Measurements from ENCODE around the gene KRTAP5-2.
A peak's percentile ranks its signal among the peaks of the same experiment; 100 is the strongest.
"Not testable (repeated sequence)": the region's sequence is repeated elsewhere in the genome, so short reads cannot be mapped to it uniquely, and the experiment has no call there.

Gene KRTAP5-2

DNA sequence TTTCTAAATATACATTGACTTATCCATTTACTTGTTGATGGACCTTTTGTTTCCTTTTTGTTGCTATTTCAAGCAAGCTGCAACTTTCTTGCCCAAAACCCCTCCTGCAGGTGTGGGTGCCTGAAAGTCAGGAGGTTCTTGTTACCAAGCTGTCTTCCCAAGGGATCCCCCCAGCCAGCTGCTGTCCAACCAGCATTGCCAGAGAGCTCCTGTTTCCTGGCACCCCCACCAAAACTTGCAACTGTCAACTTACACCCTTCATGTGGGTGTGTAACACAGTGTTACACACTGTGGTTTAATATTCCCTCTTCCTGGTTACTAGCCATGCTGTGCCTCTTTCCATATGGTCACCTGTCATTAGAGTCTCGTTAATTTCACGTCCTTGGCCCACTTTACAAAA is 11.4 kb downstream of the KRTAP5-2 start:
- DNase-seq: no peak

DNA sequence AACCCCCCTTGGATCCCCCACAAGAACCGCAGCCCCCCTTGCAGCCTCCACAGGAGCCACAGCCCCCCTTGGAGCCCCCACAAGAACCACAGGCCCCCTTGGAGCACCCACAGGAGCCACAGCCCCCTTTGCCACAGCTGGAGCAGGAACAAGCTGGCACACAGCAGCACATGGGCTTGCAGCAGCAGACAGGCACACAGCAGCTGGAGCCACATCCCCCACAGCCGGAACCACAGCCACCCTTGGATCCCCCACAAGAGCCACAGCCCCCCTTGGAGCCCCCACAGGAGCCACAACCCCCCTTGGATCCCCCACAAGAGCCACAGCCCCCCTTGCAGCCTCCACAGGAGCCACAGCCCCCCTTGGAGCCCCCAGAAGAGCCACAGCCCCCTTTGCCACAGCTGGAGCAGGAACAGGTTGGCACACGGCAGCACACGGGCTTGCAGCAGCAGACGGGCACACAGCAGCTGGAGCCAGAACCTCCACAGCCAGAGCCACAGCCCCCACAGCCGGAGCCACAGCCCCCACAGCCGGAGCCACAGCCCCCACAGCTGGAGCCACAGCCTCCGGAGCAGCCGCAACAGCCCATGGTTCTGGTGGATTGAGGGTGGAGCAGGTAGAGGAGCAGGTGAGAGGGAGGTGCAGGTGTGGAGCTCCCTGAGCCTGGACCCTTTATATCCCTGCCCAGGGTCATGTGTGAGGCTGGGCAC is 13.3 kb downstream of the KRTAP5-2 start, which contains the start of gene KRTAP5-1:
TSS of gene KRTAP5-1 (minus strand) at position 623 of the 710 bp plus-strand sequence. CDS start at position 589, 34 bp downstream.
- not testable (repeated sequence) for DNase-seq

DNA sequence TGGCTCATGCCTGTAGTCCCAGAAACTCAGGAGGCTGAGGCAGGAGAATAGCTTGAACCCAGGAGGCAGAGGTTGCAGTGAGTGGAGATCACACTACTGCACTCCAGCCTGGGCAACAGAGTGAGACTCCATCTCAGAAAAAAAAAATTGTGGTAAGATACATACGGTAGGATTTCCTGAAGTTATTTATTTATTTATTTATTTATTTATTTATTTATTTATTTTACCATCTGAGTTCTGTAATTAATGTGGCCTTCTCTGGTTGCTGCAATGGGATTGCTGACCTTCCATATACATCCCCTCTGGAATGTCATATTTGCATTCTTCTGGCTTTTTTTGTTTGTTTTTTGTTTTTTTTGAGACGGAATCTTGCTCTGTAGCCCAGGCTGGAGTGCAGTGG is 15.2 kb downstream of the KRTAP5-2 start:
- DNase-seq: not testable (repeated sequence)

DNA sequence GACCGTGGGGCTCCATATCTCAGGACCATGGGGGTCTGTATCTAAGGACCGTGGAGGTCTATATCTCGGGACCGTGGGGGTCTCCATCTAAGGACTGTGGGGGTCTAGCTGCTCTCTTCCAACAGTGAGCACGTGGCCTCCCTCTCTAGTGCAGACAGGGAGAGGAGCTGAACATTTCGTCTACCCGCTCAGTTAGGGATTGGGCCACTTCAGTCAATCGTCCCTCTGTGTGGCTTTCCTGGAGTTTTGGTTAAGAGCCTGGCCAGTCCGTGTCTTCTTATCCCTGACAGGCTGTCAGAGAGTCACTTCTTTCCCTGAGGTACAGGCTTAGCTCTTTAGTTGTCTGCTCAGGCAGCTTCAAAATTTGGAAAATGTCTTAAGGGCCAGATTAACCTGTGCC is 16.1 kb downstream of the KRTAP5-2 start:
- no peak for DNase-seq

DNA sequence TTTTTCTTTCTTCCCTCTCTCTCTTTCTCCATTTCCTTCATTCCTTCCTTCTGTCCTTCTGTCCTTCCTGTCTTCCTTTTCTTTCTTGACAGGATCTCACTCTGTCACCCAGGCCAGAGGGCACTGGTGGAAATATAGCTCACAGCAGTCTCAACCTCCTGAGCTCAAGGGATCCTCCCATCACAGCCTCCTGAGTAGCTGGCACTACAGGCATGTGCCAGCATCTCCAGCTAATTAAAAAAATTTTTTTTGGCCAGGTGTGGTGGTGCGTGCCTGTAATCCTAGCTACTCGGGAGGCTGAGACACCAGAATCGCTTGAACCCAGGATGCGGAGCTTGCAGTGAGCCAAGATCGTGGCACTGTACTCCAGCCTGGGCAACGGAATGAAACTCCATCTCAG is 21.3 kb downstream of the KRTAP5-2 start:
- no peak for DNase-seq

DNA sequence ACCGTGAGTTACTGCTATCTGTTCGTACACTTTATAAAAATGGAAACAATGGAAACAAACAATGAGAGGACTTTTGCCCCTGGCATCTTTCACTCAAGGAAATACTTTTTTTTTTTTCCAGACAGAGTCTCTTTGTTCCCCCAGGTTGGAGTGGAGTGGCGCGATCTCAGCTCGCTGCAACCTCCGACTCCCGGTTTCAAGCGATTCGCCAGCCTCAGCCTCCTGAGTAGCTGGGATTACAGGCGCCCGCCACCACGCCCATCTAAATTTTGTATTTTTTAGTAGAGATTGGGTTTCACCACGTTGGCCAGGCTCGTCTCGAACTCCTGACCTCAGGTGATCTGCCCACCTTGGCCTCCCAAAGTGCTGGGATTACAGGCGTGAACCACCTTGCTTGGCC is 22.3 kb downstream of the KRTAP5-2 start:
- not testable (repeated sequence) for DNase-seq

DNA sequence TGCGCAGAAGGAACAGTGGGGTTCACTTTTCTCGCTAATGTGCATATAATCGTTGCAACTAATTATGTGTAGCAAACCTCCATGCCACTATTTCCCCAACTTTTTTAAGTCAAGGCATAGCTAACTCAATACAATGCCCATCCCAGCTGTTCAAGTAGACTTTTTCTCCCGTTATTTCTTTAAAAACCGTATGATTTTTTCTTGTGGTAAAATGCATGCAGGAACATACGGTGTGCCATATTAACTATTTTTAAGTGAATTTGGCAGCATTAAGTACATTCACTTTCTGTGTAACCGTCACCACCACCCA is 23.2 kb downstream of the KRTAP5-2 start:
- DNase-seq: no peak

DNA sequence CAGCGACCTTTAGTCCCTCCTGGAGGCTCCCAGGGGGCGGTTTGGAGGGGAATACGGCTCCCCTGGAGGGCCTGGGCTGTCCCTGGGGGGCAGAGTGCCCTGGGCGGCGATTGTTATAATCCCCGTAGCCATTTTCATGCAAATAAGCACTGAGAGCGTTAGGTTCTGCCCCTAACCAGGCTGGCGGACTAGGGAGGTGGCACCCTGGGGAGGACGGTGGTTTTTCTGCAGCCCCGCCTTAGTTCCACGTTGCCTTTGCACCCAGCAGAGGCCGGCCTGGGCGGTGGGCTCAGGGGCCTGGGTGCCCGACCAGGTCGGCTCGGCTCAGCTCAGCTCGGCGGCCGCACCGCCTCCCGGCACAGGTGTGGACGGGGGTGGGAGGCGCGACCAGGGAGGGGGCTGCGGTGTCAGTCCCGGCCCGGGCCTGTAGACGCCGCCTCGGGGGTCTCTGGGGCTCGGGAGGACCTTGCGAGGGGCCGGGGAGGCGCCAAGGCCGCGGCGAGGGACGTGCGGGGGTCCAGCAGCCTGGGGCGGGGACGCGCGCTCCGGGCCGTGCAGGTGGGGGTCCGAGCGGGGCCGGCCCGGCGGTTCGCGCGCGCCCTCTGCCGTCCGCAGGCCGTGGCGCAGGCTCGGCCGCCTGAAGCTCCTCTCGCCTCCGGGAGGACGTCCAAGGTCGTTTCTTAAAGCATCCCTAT is 23.7 kb downstream of the KRTAP5-2 start:
- DNase-seq: peak; percentile 18

DNA sequence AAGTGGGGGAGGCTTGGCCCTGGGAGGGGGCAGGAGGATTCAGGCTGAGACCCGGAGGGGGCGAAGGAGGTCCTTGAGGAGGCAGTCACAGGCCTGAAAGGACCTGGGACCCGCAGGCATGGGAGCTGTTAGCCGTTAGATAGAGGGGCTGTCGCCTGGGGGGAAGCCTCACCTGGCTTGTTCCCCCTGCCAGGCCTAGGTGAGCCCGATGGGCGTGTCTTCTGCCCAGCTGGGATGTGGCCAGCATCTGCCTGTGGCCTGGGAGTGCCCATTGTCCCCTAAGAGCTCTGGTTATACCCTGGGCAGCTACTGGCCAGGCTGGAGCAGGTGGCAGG is 24.2 kb downstream of the KRTAP5-2 start:
- DNase-seq: no peak

DNA sequence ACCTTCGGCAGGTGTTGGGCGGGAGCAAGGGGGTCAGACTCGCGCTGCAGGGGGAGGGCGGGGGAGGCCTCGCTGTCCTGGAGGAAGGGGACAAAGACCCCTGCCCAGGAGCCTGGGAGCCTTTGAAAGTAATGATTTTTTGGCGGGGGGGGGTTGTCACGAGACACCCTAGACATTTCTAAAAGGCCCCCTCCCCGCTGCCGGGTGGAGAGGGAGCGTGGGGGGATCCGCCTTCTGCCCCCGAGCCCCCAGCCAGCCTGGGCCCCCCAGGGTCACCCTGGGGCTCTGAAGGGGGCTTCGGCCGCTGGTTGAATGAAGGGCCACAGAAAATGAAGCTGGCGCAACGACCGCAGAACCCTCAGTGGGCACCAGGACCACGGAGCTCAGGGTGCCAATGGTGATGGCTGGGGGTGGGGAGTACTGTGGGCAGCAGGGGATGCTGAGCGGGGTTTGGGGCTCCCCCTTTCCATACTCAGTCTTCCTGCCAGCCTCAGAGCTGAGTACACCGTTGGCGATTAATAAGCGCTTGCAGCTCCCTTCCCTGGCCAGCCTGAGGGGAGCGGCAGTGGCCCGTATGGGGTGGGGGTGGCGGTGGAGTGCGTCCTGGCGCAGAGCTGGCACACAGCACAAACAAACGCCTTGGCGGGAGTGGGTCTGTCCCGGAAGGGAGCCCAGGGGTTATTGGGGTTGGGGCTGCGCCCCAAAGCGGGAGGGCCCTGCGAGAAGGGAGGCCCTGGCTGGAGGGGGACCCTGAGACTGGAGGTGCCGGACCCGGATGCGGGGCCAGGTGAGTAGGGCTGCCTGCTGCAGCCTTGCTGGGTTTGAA is 24.8 kb downstream of the KRTAP5-2 start:
- no peak for DNase-seq

DNA sequence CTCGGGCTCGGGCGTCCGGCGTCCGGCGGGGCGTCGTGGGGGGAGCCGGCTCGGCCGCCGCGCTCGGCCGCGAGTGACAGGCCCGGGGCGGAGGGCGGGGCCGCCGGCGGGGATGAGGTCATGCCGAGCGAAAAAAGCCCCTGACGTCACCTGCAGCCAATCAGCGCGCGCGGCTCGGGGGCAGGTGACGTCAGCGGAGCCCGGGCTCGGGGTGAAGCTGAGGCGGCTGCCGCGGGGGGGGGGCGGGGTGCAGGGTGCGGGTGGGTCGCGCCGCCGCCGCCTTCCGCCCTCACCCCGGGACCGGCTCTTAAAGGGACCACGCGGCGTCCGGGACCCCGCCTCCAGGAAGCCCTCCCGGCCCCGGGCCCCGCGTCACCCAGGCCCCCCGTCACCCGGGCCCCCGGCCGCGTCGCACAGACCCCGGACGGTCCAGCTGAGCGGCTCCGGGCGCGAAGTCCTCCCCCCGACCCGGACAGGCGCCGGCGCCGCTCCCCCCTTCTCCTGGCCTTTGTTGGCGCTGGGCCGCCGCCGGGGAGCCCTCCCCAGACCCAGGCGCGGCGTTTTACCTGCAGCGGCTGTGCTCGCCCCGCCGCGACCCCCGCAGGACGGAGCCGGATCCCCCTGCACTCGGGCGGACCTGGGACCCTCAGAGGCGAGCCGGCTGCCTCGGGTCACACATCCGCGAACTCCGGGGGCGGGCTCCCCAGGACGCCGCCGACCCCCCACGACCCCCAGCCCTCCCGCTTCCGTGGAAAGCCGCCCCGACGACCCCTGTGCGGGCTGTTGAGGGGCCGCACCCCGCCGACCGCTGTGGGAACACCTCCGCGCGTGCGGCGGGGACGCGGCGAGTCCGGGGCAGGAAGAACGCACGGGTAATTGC is 25.7 kb downstream of the KRTAP5-2 start, which contains the start of gene DUSP8:
TSS of gene DUSP8 (minus strand) at position 75 of the 880 bp plus-strand sequence. CDS start 6,445 bp downstream, outside the sequence.
- DNase-seq: peak; percentile 78

DNA sequence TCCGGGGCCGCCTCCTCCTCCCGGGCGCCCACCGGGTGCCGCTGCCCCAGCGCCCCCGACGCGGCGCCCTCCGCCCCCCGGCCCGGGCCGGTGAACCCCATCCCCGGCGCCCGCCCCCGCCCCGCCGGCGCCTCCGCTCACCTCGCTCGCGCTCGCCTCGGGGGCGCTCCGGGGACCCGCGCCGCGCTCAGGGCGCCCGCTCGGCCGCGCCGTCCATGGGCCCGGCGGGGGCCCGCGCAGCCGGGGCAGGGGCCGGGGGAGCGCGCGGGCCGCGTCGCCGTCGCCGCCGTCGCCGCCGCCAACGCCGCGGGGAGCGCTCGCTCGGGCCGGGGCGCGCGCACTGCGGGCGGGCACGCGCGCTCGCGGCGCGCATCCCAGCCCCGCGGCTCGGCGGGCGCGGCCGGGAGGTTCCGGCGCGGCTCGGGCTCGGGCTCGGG is 26.3 kb downstream of the KRTAP5-2 start:
- DNase-seq: no peak

DNA sequence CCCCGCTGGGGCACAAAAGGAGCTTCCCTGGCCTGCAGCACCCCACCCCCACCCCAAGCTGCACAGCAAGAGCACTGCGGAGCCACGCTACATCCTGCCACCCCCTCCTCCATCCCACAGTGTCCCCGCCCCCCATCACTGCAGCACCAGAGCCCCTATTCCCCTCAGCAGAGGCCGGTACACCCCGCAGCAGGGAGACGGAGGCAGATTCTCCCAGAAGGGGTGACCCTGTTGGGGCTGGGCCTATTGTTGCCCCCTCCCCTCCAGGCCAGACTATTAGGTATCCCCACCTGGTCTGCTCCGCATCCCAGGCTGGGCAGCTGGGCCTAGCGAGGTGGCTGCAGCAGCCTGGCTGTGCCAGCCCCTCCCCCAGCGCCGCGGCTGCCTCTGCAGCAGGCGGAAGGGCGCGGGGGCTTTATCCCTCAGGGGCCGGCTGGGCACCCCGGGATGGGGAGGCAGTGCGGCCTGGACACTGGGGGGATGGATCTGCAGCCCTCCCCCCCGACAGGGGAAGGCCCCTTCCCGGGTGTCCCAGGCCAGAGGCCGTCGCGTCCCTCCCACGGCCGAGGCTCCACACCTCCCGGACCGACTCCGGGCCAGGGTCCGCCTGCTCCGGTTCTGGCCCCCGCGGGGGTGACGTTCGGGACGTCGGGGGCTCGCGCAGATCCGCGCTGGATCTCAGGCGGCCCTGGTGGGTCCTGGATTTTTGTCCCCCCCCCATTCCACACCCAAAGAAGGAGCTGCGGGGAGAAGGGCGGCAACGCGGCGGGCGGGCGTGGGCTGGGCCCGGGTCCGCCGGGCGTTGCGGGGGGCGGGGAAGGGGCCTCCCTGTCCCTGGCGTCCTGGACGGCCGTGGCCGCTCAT is 27.0 kb downstream of the KRTAP5-2 start:
- DNase-seq: peak; percentile 26

DNA sequence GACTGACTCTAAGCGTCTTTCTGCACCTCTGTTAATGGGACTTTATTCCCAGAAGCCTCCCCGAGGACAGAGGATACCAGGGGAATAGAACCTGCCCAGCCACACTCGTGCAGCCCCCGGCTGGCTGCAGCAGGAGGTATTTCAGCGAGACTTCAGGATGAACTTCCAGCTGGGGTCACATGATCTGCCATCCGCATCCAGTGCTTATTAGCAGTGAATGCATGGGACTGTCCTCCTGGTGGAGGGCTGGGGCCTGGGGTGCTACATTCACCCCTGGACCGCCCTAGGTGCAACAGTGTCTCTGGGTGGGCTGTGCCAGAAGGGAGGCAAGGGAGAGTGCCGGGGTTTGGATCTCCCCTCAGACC is 27.6 kb downstream of the KRTAP5-2 start:
- DNase-seq: no peak

DNA sequence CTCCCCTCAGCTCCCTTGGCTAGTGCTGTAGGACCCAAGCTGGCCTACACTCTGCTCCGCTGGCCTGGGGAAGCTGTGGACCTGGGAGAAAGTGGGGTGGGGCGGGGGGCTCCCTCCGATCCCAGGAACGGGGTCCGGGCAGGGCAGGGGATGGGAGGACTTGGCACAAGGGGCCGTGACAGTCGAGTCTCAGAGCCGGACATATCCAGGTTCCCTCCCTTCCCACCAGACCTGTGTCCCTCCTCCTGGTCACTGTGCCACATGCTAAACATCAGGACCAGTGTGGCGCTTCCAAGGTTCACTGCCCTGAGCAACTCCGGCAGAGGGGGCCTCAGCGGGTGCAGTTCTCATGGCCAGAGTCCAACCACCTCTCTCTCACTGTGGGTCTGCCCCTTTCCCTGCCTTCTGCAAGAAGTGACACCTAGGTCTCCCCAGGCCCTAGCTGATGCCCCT is 28.1 kb downstream of the KRTAP5-2 start:
- DNase-seq: no peak

DNA sequence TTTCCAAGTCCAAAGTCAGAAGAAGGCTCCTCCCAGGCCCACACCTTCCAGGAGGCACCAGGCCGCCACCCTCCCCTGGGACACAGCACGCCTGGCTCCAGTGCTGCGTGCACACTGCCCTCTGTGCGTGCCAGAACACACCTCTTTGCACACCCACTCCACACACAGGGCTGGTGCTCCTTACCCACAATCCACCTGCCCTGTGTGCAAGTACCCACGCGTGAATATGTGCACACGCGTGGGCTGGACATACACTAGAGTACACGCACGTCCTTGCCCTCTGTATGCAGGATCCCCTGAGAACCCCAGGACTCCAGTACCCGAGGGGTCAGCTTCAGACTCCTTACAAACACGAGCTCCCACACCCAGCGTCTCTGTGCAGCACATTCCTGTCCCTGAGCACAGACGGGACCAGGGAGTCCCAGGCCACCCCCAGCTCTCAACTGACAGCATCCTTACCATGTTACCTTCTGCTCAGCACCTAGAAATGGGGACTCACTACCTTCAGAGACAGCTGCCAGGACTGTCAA is 28.8 kb downstream of the KRTAP5-2 start:
- DNase-seq: no peak

DNA sequence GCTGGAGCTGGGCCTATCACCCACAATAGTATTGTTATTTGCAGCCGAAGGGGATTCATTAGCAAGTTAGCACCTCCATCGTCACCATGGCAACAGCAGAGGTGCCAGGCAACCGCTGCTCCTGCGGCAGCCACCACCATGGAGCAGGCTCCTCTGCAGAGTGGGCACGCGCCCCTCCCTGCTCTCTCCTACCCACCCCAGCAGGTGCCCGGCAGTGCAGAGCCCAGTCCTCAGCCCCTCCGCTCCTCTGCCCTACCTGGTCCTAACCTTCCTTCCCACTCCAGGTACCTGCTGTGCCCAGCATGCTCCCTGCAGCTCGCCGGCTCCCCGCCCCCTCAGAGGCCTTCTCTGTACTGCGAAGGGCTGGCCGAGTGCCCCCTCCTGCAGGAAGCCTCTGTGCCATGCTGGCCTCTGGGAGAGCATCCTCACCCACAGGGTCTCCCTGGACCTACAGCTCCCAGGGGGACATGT is 29.6 kb downstream of the KRTAP5-2 start:
- no peak for DNase-seq

DNA sequence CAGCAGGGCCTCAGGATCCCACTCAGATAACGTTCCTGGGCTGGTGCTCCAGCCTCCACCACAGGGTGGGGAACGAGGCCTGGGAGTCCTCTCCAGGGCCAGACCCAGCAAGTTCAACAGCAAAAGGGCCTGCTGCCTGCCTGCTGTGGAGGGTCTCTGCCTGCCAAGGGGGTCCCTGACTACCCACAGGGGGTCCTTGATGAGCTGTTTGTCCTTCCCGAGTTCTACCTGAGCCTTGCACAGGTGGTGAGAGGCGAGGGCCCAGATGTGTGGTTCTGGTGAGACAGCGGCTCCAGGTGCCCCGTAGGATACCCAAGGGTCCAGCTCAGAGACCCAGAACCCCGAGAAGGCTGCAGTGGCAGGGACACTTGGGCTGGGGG is 30.4 kb downstream of the KRTAP5-2 start:
- DNase-seq: no peak

DNA sequence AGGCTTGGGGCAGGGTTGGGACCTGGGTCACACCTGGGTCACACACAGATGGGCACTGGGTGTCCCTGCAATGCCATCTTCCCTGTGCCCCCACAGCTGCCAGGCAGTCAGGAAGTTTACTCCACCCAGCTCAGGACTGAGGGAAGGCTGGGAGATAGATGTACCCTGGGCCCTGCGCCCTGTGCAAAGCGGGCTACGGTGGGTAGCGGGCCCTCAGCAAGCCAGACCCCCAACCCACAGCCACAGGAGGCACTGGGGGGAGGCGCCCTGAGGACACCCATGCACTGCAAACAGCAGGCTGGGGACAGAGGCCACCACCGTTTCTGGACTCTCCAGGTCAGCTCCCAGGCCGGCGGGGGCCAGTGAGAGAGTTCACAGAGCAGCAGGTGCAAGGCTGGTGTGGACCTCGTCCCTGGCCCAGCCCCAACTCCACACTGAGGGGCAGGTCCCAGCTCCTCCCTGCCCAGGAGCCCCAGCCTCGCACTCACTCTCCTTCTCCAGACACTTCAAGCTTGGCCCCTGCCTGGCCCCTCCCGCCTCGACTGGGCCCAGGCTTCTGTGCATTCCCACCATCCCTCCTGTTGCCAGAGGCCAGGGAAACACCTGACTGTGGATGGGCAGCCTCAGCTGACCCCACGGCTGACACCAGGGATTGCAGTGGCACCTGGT is 30.9 kb downstream of the KRTAP5-2 start:
- no peak for DNase-seq

DNA sequence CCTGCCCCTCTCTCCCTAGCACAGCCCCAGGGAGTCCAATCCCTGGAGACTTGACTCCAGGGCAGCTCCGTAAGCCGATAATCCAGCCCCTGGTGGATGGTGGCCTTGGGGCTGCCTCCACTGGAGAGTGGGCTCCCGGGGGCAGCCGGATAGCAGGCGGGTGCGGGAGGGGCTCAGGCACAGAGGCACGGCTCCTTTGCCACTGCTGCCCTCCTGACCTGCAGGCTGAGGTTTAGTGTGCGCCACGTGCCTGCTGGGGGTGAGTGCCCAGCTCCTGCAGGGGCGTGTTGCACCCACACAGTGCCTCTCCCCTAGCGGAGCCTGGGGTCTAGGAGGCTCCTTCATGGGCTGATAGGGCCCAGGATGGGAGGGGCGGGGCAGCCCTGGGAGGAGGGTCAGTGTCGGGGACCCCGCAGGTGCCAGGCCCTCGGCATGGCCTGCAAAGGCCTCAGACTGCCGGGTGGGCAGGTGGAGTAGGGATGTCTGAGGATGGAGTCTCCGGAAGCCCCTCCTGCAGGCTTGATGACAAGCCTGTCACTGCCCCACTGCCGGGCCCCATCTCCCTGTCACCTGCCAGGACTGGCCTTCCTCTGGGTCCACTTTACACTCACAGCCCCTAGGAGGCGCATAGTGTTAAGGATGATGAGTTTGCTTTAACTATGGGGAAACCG is 31.6 kb downstream of the KRTAP5-2 start:
- no peak for DNase-seq

Data from fibroblast of upper back skin (primary cell).